Measurements from ENCODE around the gene ADIPOQ. TPM values are rescaled to one million over a fixed set of nuclear protein-coding genes. Genes with fewer than 3 reads are reported as not detected.

ADIPOQ gene
- total and polyA plus RNA-seq, 2 of the 13 experiments (the other 11 are each of a cell fraction or from before 2014, with no cell fraction given), result not detected

- TF ChIP-seq ZNF773 (CRISPR knock-in tag; IDR thresholded peaks at IDR 0.05; ENCODE audit: borderline replicate concordance) (no peak), E2F2 (CRISPR knock-in tag; IDR thresholded peaks at IDR 0.05; ENCODE audit: borderline replicate concordance) (no peak), SKI (IDR thresholded peaks at IDR 0.05; ENCODE audit: partially characterized antibody) (no peak), E2F5 (CRISPR knock-in tag; conservative IDR thresholded peaks at IDR 0.05) (peak; percentile 27; the same call in 1 of the 2 replicates), ZNF331 (CRISPR knock-in tag; IDR thresholded peaks at IDR 0.05) (no peak), ZNF260 (CRISPR knock-in tag; IDR thresholded peaks at IDR 0.05; ENCODE audit: borderline replicate concordance, low read depth) (no peak), ELF4 (CRISPR knock-in tag; IDR thresholded peaks at IDR 0.05; ENCODE audit: borderline replicate concordance) (no peak), FOXC1 (CRISPR knock-in tag; IDR thresholded peaks at IDR 0.05; ENCODE audit: borderline replicate concordance) (no peak), ZNF782 (CRISPR knock-in tag; IDR thresholded peaks at IDR 0.05; ENCODE audit: borderline replicate concordance) (no peak), ISL2 (CRISPR knock-in tag; IDR thresholded peaks at IDR 0.05) (no peak), ZXDC (CRISPR knock-in tag; IDR thresholded peaks at IDR 0.05) (no peak), ZNF687 (CRISPR knock-in tag; IDR thresholded peaks at IDR 0.05) (peak; percentile 86), ATF1 (CRISPR knock-in tag; IDR thresholded peaks at IDR 0.05) (no peak)
Measured at GRCh38 chr3:186826976-186827857, 15.3 kb upstream of the ADIPOQ start (continued).
